H1 (cell line): ENCODE results near the gene FKBP6. TPM values are rescaled to one million over a fixed set of nuclear protein-coding genes. Genes with fewer than 3 reads are reported as not detected.
"Not testable (repeated sequence)": the region's sequence is repeated elsewhere in the genome, so short reads cannot be mapped to it uniquely, and the experiment has no call there.

Source experiments
- CTCF ChIA-PET: fragments of 300-600 bp; sonication (Branson Sonifier 250); formaldehyde crosslinking; loops from one replicate; lab custom pipeline; 2021; ENCODE audit not compliant: partially characterized antibody; lab: Charles Lee
- POLR2A ChIA-PET: fragments of 300-600 bp; sonication (Branson Sonifier 250); formaldehyde crosslinking; loops from one replicate; lab custom pipeline; 2021; ENCODE audit warnings: inconsistent platforms; ENCODE audit not compliant: partially characterized antibody; lab: Charles Lee
- DNase-seq, 2 experiments: peaks; one replicate each; pipeline versions ENCODE4 v3.0.0 to v3.0.0-alpha.2; 2010 to 2022; ENCODE audit warnings: low spot score in 2 of 2, low read depth in 1 of 2, mixed read lengths in 1 of 2
- FAIRE-seq: peaks from 2 replicates; lab custom pipeline; 2011; peaks lifted over from hg19 to GRCh38; lab: Jason Lieb, UNC
- H2AFZ ChIP-seq: 2 replicates; pipeline ENCODE4 v1.8.1; 2012; ENCODE audit warnings: low read length, inconsistent platforms
- H2AK5ac ChIP-seq: 2 replicates; pipeline ENCODE4 v1.6.1; 2013; ENCODE audit warnings: low read depth, low read length
- H2BK120ac ChIP-seq: replicated peaks from 2 replicates; pipeline ENCODE3; 2013; ENCODE audit warnings: low read depth, low read length, inconsistent platforms
- H2BK12ac ChIP-seq: 2 replicates; pipeline ENCODE4 v1.6.1; 2013; ENCODE audit warnings: low read depth, low read length
- H2BK15ac ChIP-seq: 2 replicates; pipeline ENCODE4 v1.6.1; 2013; ENCODE audit warnings: low read length
- H2BK20ac ChIP-seq: 2 replicates; pipeline ENCODE4 v1.6.1; 2013; ENCODE audit warnings: low read length
- H2BK5ac ChIP-seq: 2 replicates; pipeline ENCODE4 v1.6.1; 2013; ENCODE audit warnings: low read depth, low read length
- H3K14ac ChIP-seq: 2 replicates; pipeline ENCODE4 v1.6.1; 2013; ENCODE audit warnings: inconsistent platforms; ENCODE audit not compliant: insufficient read length
- H3K18ac ChIP-seq: 2 replicates; pipeline ENCODE4 v1.6.1; 2013; ENCODE audit warnings: low read length; ENCODE audit errors: extremely low read depth
- H3K23ac ChIP-seq: 2 replicates; pipeline ENCODE4 v1.6.1; 2013; ENCODE audit warnings: inconsistent platforms; ENCODE audit not compliant: insufficient read length
- H3K23me2 ChIP-seq: 2 replicates; pipeline ENCODE4 v1.6.1; 2013; ENCODE audit warnings: low read depth, low read length
- H3K27ac ChIP-seq: 2 replicates; pipeline ENCODE4 v1.6.1; 2011; ENCODE audit warnings: low read depth, low read length, inconsistent platforms
- H3K27me3 ChIP-seq, 4 experiments: replicated peaks in 1 of 4; 1 replicate in 1 of 4; 2 replicates in 3 of 4; pipeline versions ENCODE4 v1.6.1 to v1.8.1; 2011 to 2013; ENCODE audit warnings: low read length in 3 of 4, mild to moderate bottlenecking in 3 of 4, inconsistent platforms in 2 of 4, mixed read lengths in 2 of 4, moderate library complexity in 1 of 4; ENCODE audit not compliant: control insufficient read depth in 3 of 4, insufficient read depth in 3 of 4; ENCODE audit errors: extremely low read depth in 1 of 4
- H3K36me3 ChIP-seq, 4 experiments: 2 replicates each; pipeline versions ENCODE4 v1.6.1 to v1.8.1; 2011 to 2013; ENCODE audit warnings: mild to moderate bottlenecking in 4 of 4, low read length in 3 of 4, moderate library complexity in 2 of 4, control low read depth in 1 of 4, inconsistent platforms in 1 of 4; ENCODE audit not compliant: insufficient read depth in 4 of 4, control insufficient read depth in 2 of 4
- H3K4ac ChIP-seq: replicated peaks from 2 replicates; pipeline ENCODE3; 2013; ENCODE audit warnings: low read length, low read depth, mixed read lengths, inconsistent platforms; ENCODE audit not compliant: insufficient read length
- H3K4me1 ChIP-seq, 4 experiments: replicated peaks in 1 of 4; 1 replicate in 1 of 4; 2 replicates in 3 of 4; pipeline versions ENCODE4 v1.6.1 to v1.8.1; 2011 to 2013; ENCODE audit warnings: low read length in 3 of 4, inconsistent platforms in 2 of 4, mixed read lengths in 1 of 4; ENCODE audit not compliant: insufficient read depth in 4 of 4, control insufficient read depth in 3 of 4
- H3K4me2 ChIP-seq, 2 experiments: 2 replicates each; pipeline versions ENCODE4 v1.6.1 to v1.8.1; 2011 to 2013; ENCODE audit warnings: low read depth in 2 of 2, low read length in 2 of 2, control low read depth in 1 of 2, inconsistent platforms in 1 of 2, mild to moderate bottlenecking in 1 of 2; ENCODE audit not compliant: insufficient read depth in 1 of 2
- H3K4me3 ChIP-seq, 4 experiments: fragments of 200-600, 300-600 bp in 1 of 4; sonication (generic), shearing (Covaris generic), sonication (Bioruptor Twin) in 1 of 4; 2 replicates each; pipeline versions ENCODE4 v1.5.1 to v1.8.1; 2011 to 2016; ENCODE audit warnings: low read length in 4 of 4, low read depth in 3 of 4, control low read depth in 2 of 4, inconsistent platforms in 2 of 4, mild to moderate bottlenecking in 2 of 4, mixed read lengths in 1 of 4, moderate library complexity in 1 of 4; ENCODE audit not compliant: insufficient read depth in 2 of 4; ENCODE audit errors: extremely low read depth in 1 of 4
- H3K56ac ChIP-seq: replicated peaks from 2 replicates; pipeline ENCODE3; 2013; ENCODE audit warnings: low read depth, mild to moderate bottlenecking, mixed read lengths, low read length, inconsistent platforms; ENCODE audit not compliant: insufficient read length
- H3K79me1 ChIP-seq: 2 replicates; pipeline ENCODE4 v1.6.1; 2013; ENCODE audit warnings: low read depth, low read length, control low read depth
- H3K79me2 ChIP-seq, 2 experiments: 2 replicates each; pipeline versions ENCODE4 v1.6.1 to v1.8.1; 2012 to 2013; ENCODE audit warnings: low read length in 2 of 2, mild to moderate bottlenecking in 2 of 2, inconsistent platforms in 1 of 2; ENCODE audit not compliant: insufficient read depth in 2 of 2, control insufficient read depth in 1 of 2
- H3K9ac ChIP-seq, 4 experiments: replicated peaks in 1 of 4; 1 replicate in 1 of 4; 2 replicates in 3 of 4; pipeline versions ENCODE4 v1.6.1 to v1.8.1; 2011 to 2013; ENCODE audit warnings: low read depth in 3 of 4, low read length in 3 of 4, control low read depth in 2 of 4, mild to moderate bottlenecking in 2 of 4, moderate library complexity in 2 of 4, inconsistent platforms in 1 of 4; ENCODE audit errors: extremely low read depth in 1 of 4
- H3K9me3 ChIP-seq, 2 experiments: 2 replicates each; pipeline versions ENCODE4 v1.6.1 to v1.8.1; 2012 to 2013; ENCODE audit warnings: mild to moderate bottlenecking in 2 of 2, moderate library complexity in 2 of 2, control low read depth in 1 of 2, inconsistent platforms in 1 of 2, low read depth in 1 of 2, low read length in 1 of 2, mixed read lengths in 1 of 2; ENCODE audit not compliant: insufficient read depth in 2 of 2
- H4K20me1 ChIP-seq, 2 experiments: replicated peaks in 1 of 2; 2 replicates each; pipeline versions ENCODE3 to v1.8.1; 2011 to 2013; ENCODE audit warnings: inconsistent platforms in 2 of 2, low read length in 2 of 2, mild to moderate bottlenecking in 1 of 2; ENCODE audit not compliant: insufficient read depth in 2 of 2, control insufficient read depth in 1 of 2
- H4K5ac ChIP-seq: 2 replicates; pipeline ENCODE4 v1.6.1; 2013; ENCODE audit warnings: low read length, low read depth, mixed read lengths, inconsistent platforms; ENCODE audit not compliant: insufficient read length
- H4K8ac ChIP-seq: 2 replicates; pipeline ENCODE4 v1.8.0; 2013; ENCODE audit warnings: mild to moderate bottlenecking, moderate library complexity, low read length, inconsistent platforms; ENCODE audit not compliant: insufficient read depth; ENCODE audit errors: extremely low read depth
- H4K91ac ChIP-seq: replicated peaks from 2 replicates; pipeline ENCODE3; 2013; ENCODE audit warnings: low read length, mixed read lengths, inconsistent platforms; ENCODE audit not compliant: insufficient read length
- WGBS, 2 experiments: shearing (Covaris generic) in 1 of 2; methylation state at CpG; one replicate each; pipeline versions ENCODE4 v1.1.6 to v1.1.7; 2013 to 2015; ENCODE audit warnings: low lambda C conversion rate in 2 of 2, mixed read lengths in 2 of 2, inconsistent platforms in 1 of 2, low coverage in 1 of 2, missing lambda C conversion rate in 1 of 2; ENCODE audit not compliant: insufficient replicate concordance in 2 of 2, insufficient coverage in 1 of 2, insufficient read length in 1 of 2; ENCODE audit errors: extremely low coverage in 1 of 2, missing lambda C conversion rate in 1 of 2; 5-methylcytosine and 5-hydroxymethylcytosine counted together
- polyA plus RNA-seq, 7 experiments: library from polyadenylated mRNA; depleted of rRNA in 3 of 7; stranded (reverse) in 5 of 7; unstranded in 2 of 7; fragments of >200 nt in 5 of 7; fragments of 200-250 nt in 2 of 7; gene quantifications; 1 replicate in 5 of 7; 2 replicates in 1 of 7; 4 replicates in 1 of 7; pipeline versions ENCODE4 v1.2.1 to v1.2.3, GENCODE V29; 2011 to 2013; ENCODE audit warnings: missing spikeins in 2 of 7, mixed read lengths in 2 of 7
- total RNA-seq: library from RNA; stranded (reverse); fragmentation: NEBNext Ultra II Directional; extraction: Animal tissue kit (Norgen Biotek cat#: 25700); gene quantifications from 2 replicates; pipeline ENCODE4 v1.2.1, GENCODE V29; 2021

Gene FKBP6
- total and polyA plus RNA-seq, 2 of the 8 experiments (the other 6 are each of a cell fraction or from before 2014, with no cell fraction given) = 0.14 to 0.19 TPM

- H2AFZ ChIP-seq, H2BK15ac ChIP-seq, H3K79me1 ChIP-seq, H2BK5ac ChIP-seq, H4K20me1 ChIP-seq, H3K18ac ChIP-seq, DNase-seq, H2BK12ac ChIP-seq, H4K8ac ChIP-seq, H3K27me3 ChIP-seq, H3K23me2 ChIP-seq, H4K91ac ChIP-seq, H3K4me1 ChIP-seq, H2AK5ac ChIP-seq, H3K23ac ChIP-seq, FAIRE-seq, H3K4me3 ChIP-seq, H2BK120ac ChIP-seq, H2BK20ac ChIP-seq, H4K5ac ChIP-seq, H3K14ac ChIP-seq, H3K27ac ChIP-seq, H3K4ac ChIP-seq, POLR2A ChIA-PET, H3K4me2 ChIP-seq, H3K9me3 ChIP-seq, H3K9ac ChIP-seq, H3K56ac ChIP-seq: not testable (repeated sequence)
- WGBS, 2 experiments = 100% methylated on average over 8 of the region's 10 CpGs; no CpG with 5 or more reads in 1 of the 2 experiments
- CTCF ChIA-PET = interaction anchor here (2.0 kb wide), 1 partner anchor 149 kb away, joined by 5 read pairs; no protein-coding TSS in a partner anchor
- Histone ChIP-seq H3K36me3 (peaks cover 7 to 34% (median 20%) of the 10 kb centered on the region in 4 experiments), H3K79me2 (peaks cover 0 to 17% of the 10 kb centered on the region in 2 experiments; a peak in 3 of 4 replicates)
Measured at GRCh38 chr7:73302846-73303245, 25.1 kb upstream of the FKBP6 start.
